Activated T-cell treated with anti-CD3 and anti-CD28 coated beads, Interleukin-2, amount 50 U/mL, for 4 hours (primary cell): ENCODE measurements around the gene CLC. TPM values are rescaled to one million over a fixed set of nuclear protein-coding genes. Genes with fewer than 3 reads are reported as not detected.
"Not testable (repeated sequence)": the region's sequence is repeated elsewhere in the genome, so short reads cannot be mapped to it uniquely, and the experiment has no call there.

Experiments
- ATAC-seq, 2 donors: fragments of 200-7000 bp; cut with Tn5 transposase; one replicate each; pipeline ENCODE4 v1.10.0; 2021
- DNase-seq: peaks from one replicate; pipeline ENCODE4 v3.0.0-alpha.2; 2020
- H3K27me3 Mint-ChIP-seq: one replicate; pipeline ENCODE4 v1.8.0; 2021; ENCODE audit warnings: low read depth, mixed read lengths
- H3K36me3 Mint-ChIP-seq: one replicate; pipeline ENCODE4 v1.8.0; 2022; ENCODE audit warnings: mixed read lengths; ENCODE audit not compliant: insufficient read depth
- H3K4me1 Mint-ChIP-seq: one replicate; pipeline ENCODE4 v1.8.0; 2021; ENCODE audit warnings: low read depth, mixed read lengths
- H3K4me3 Mint-ChIP-seq: one replicate; pipeline ENCODE4 v1.8.0; 2021; ENCODE audit warnings: mild to moderate bottlenecking, moderate library complexity, mixed read lengths
- H3K9me3 Mint-ChIP-seq: one replicate; pipeline ENCODE4 v1.8.0; 2021; ENCODE audit warnings: mixed read lengths
- total RNA-seq, 3 donors: library from RNA; stranded (reverse); gene quantifications; one replicate each; pipeline ENCODE4 v1.2.1, GENCODE V29; 2021

The CLC gene
- 1 to 10 TPM in 2 of 3 donors, not detected in 1; 1.2 to 2.3 TPM for total RNA-seq

DNA sequence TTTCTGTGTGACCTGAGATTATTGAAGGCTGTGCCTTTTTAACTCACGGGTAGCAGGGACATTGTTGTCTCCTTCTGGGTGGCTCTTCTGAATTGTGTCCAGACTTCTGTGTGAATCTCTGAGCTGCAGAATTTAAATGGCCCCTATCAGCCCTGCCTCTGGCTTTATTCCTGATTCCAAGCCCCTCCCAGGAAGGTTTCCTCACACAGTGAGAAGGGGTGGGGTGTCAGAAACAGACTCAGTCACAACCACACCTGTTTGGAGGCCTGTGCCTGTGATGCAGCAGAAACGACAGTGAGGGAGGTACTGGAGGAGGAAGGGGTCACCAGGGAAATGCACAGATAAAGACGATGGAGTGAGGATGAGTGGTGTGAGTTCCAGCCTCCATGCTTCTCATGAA, at the start of gene CLC:
CLC (minus strand) TSS at position 139 of the 400 bp plus-strand sequence; CDS start at position 62, 77 bp downstream.
- Mint-ChIP-seq H3K27me3 (peaks cover 2% of the 10 kb centered on the region), H3K9me3 (peaks cover 3% of the 10 kb centered on the region), H3K4me1 (peaks cover 39% of the 10 kb centered on the region), H3K36me3 (no peaks in the 10 kb centered on the region), H3K4me3 (no peak within 1 kb of the TSS)
- DNase-seq, result no peak
- no peak for ATAC-seq

- no peaks in the 10 kb centered on the region for H3K36me3 Mint-ChIP-seq
- no peaks in the 10 kb centered on the region for H3K9me3 Mint-ChIP-seq
- no peak for ATAC-seq
- peaks cover 4% of the 10 kb centered on the region for H3K4me1 Mint-ChIP-seq
- no peak for DNase-seq
- no peak overlapping the region for H3K4me3 Mint-ChIP-seq
- H3K27me3 Mint-ChIP-seq, result peaks cover 37% of the 10 kb centered on the region
Measured at GRCh38 chr19:39780894-39781293, 43.1 kb upstream of the CLC start.

DNA sequence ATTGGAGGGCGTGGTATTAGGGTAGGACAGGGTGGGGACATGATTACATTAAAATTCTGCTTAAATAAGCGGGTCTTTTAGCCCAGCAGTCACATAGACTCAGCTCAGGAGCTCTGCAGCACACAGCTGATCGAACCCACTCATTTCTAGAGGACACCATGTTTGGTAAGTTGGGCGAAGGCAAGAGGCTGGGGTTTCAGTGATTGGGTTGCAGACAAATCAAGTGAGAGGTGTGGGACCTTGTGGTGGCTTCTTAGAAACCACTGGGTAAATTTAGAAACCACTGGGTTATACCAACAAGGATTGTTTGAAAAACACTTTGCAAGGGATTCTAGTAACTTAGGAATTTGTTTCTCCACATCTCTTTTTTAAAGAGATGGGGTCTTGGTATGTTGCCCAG, 40.9 kb upstream of the CLC start, which contains the start of gene LEUTX:
LEUTX (plus strand) TSS at position 92 of the 400 bp plus-strand sequence; CDS start at position 159, 67 bp downstream.
- peak in 1 of 2 donors; percentile 46 for ATAC-seq
- Mint-ChIP-seq H3K9me3 (no peaks in the 10 kb centered on the region), H3K27me3 (peaks cover 19% of the 10 kb centered on the region), H3K36me3 (no peaks in the 10 kb centered on the region), H3K4me1 (peaks cover 4% of the 10 kb centered on the region), H3K4me3 (no peak within 1 kb of the TSS)
- DNase-seq, result no peak

- ATAC-seq (no peak), DNase-seq (no peak)
- Mint-ChIP-seq H3K4me1 (peaks cover 3% of the 10 kb centered on the region), H3K36me3 (no peaks in the 10 kb centered on the region), H3K4me3 (no peak overlapping the region), H3K9me3 (peaks cover 4% of the 10 kb centered on the region), H3K27me3 (peaks cover 6% of the 10 kb centered on the region)
Measured at GRCh38 chr19:39768786-39769185, 31.0 kb upstream of the CLC start.

DNA sequence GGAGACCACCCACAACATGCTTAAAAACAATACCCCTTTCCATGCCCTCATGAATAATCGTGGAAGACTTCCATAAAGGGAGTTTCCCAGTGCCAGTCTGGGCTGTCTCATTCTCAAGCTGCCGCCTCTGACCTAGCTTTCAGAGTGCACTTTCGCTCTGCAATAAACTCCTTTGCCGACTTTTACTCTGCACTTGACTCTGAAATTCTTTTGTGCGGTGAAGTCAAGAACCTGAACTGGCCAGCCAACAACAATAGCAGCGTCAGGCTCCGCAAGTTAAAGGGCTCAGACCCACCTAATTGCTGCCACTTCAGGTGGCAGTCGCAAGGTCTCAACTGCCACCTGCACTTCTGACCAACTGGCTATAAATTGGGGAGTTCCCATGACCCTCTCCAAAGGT, 30.5 kb upstream of the CLC start:
- H3K27me3 Mint-ChIP-seq, result peaks cover 6% of the 10 kb centered on the region
- no peak for DNase-seq
- no peaks in the 10 kb centered on the region for H3K36me3 Mint-ChIP-seq
- H3K9me3 Mint-ChIP-seq, result peaks cover 4% of the 10 kb centered on the region
- H3K4me1 Mint-ChIP-seq, result peaks cover 3% of the 10 kb centered on the region
- ATAC-seq, result no peak
- H3K4me3 Mint-ChIP-seq, result no peak overlapping the region

DNA sequence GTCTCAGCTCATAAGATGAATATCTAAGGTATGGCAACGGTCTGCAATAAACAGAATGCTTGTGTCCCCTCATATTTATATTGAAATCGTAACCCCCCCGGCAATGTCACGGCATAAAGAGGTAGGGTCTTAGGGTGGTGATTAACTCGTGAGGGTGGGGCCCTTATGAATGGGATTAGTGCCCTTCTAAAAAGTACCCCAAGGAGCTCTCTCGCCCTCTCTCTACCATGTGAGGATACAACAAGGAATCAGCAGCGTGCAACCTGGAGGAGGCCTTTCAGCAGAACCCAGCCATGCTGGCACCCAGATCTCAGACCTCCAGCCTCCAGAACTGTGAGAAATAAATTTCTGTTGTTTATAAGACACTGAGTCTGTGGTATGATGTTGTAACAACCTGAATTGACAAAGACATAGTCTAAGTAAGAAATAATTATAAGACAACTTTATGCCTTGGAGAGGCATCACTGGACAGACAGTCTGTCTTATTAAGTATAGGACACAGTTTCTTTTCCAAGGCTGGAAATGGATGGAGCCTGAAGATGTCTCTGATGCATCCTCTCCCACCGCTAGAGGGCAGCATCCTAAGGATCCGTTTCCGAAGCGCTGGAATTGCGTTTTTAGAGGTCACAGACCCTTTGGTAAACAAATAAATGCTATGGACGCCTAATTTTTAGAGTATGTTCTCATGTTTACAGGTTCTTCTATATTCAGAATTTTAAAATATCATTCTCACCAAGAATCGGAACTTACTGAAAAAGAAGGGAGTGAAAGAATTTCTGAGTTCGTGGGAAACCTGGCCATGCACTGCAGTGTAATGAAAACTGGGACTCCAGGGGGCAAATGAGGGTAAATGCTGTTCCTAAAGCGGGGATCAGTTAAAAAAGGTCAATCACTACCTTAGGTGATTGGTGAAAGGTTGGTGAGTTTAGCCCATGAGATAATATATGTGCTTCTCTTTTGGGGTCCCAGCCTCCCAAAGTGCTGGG, 27.6 kb upstream of the CLC start:
- peaks cover 3% of the 10 kb centered on the region for H3K4me1 Mint-ChIP-seq
- ATAC-seq (no peak), DNase-seq (peak; percentile 45)
- H3K9me3 Mint-ChIP-seq, result peaks cover 4% of the 10 kb centered on the region
- peaks cover 5% of the 10 kb centered on the region for H3K27me3 Mint-ChIP-seq
- no peak overlapping the region for H3K4me3 Mint-ChIP-seq
- no peaks in the 10 kb centered on the region for H3K36me3 Mint-ChIP-seq

DNA sequence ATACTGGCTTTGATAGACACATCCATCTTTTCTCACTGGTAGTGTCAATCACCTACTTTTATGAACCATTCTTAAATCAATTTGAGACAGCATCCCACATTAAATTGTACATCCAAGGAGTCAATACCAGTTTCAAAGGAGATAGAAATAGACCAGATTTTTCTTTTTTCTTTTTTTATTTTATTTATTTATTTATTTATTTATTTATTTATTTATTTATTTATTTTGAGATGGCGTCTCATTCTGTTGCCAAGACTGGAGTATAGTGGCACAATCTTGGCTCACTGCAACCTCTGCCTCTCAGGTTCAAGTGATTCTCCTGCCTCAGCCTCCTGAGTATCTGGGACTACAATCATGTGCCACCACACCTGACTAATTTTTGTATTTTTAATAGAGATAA, 24.0 kb upstream of the CLC start:
- H3K9me3 Mint-ChIP-seq, DNase-seq, H3K4me1 Mint-ChIP-seq, ATAC-seq, H3K4me3 Mint-ChIP-seq, H3K36me3 Mint-ChIP-seq: not testable (repeated sequence)
- H3K27me3 Mint-ChIP-seq, result peaks cover 24% of the 10 kb centered on the region

- DNase-seq (no peak), ATAC-seq (no peak)
- peaks cover 24% of the 10 kb centered on the region for H3K27me3 Mint-ChIP-seq
- no peaks in the 10 kb centered on the region for H3K36me3 Mint-ChIP-seq
- peaks cover 2% of the 10 kb centered on the region for H3K4me1 Mint-ChIP-seq
- no peak overlapping the region for H3K4me3 Mint-ChIP-seq
- no peaks in the 10 kb centered on the region for H3K9me3 Mint-ChIP-seq
Measured at GRCh38 chr19:39759457-39760184, 21.8 kb upstream of the CLC start.

GRCh38 chr19:39754971-39755370, 17.1 kb upstream of the CLC start:
- ATAC-seq, result no peak
- peaks cover 29% of the 10 kb centered on the region for H3K27me3 Mint-ChIP-seq
- no peaks in the 10 kb centered on the region for H3K9me3 Mint-ChIP-seq
- DNase-seq, result no peak
- no peaks in the 10 kb centered on the region for H3K36me3 Mint-ChIP-seq
- H3K4me1 Mint-ChIP-seq, result peaks cover 2% of the 10 kb centered on the region
- no peak overlapping the region for H3K4me3 Mint-ChIP-seq

- Mint-ChIP-seq H3K4me1 (no peaks in the 10 kb centered on the region), H3K36me3 (no peaks in the 10 kb centered on the region), H3K27me3 (peaks cover 25% of the 10 kb centered on the region), H3K9me3 (no peaks in the 10 kb centered on the region), H3K4me3 (no peak overlapping the region)
- DNase-seq, result no peak
- no peak for ATAC-seq
Measured at GRCh38 chr19:39754544-39754943, 16.7 kb upstream of the CLC start.

DNA sequence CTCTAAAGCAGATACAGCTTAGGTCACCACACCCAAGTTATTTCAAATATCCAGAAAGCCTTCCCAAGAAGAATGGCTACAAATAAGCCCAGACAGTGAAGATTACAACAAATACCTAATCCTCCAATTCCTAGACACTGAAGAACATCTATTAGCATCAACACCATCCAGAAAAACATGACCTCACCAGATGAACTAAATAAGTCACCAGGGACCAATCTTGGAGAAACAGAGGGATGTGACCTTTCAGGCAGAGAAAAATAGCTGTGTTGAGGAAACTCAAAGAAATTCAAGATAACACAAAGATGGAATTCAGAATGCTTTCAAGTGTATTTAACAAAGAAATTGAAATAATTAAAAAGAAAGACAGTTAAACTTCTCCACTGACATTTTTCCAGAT, 15.0 kb upstream of the CLC start:
- Mint-ChIP-seq H3K9me3 (no peaks in the 10 kb centered on the region), H3K27me3 (peaks cover 13% of the 10 kb centered on the region), H3K36me3 (no peaks in the 10 kb centered on the region), H3K4me1 (no peaks in the 10 kb centered on the region), H3K4me3 (no peak overlapping the region)
- DNase-seq (no peak), ATAC-seq (no peak)

DNA sequence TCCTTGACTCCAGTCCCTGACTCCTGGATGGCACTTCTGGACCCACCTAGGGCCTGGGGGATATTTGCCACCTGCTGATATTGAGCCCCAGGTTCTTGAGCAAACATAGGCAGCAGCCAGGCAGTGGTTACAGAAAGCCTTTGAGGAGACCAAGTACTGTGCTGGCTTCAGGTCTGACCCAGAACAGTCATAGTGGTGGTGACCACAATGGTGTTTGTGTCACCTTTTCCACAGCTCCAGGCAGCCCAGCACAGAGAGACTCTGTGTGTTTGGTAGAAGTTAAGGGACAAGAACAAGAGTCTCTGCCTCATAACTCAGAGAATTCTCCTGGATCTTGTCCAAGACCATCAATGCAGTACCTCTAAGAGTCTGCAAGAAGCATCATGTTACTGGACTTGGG, 14.6 kb upstream of the CLC start:
- H3K4me3 Mint-ChIP-seq, result no peak overlapping the region
- no peaks in the 10 kb centered on the region for H3K9me3 Mint-ChIP-seq
- no peaks in the 10 kb centered on the region for H3K36me3 Mint-ChIP-seq
- ATAC-seq, result peak in 1 of 2 donors; percentile 25
- no peak for DNase-seq
- H3K4me1 Mint-ChIP-seq, result no peaks in the 10 kb centered on the region
- peaks cover 10% of the 10 kb centered on the region for H3K27me3 Mint-ChIP-seq

DNA sequence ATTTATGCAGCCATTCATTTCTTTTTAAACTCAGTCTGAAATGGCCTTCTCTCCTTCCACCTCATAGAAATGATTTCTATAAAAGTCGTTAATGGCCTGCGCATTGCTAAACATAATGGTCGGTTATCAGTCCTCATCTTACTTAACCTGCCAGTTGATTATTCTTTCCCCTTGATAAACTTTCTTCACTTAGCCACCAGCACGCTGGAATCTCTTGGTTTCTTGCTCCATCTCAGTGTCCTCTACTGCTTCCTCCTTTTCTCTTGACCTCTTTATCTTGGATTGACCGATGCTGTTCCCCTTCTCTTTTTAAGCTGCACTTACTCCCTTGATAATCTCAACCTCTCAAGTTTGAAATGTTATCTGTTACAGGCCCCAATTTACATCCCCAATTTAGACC, 12.2 kb upstream of the CLC start:
- Mint-ChIP-seq H3K9me3 (no peaks in the 10 kb centered on the region), H3K36me3 (no peaks in the 10 kb centered on the region), H3K4me3 (no peak overlapping the region), H3K4me1 (no peaks in the 10 kb centered on the region), H3K27me3 (peaks cover 13% of the 10 kb centered on the region)
- ATAC-seq (no peak), DNase-seq (no peak)

- Mint-ChIP-seq H3K4me1 (no peaks in the 10 kb centered on the region), H3K36me3 (no peaks in the 10 kb centered on the region), H3K9me3 (no peaks in the 10 kb centered on the region), H3K4me3 (no peak overlapping the region), H3K27me3 (peaks cover 12% of the 10 kb centered on the region)
- no peak for ATAC-seq
- DNase-seq, result no peak
Measured at GRCh38 chr19:39746836-39747529, 9.2 kb upstream of the CLC start.
